Naive thymus-derived CD8-positive, alpha-beta T cell (primary cell): Measurements from ENCODE around the gene REM2. TPM values are rescaled to one million over a fixed set of nuclear protein-coding genes. Genes with fewer than 3 reads are reported as not detected.

Experiments used
- ATAC-seq, 2 donors: fragments of 150-1000 bp; cut with Tn5 transposase in 1 of 2; sonication (Bioruptor Pico), chemical (Tn5 transposase) in 1 of 2; 1 replicate in 1 of 2; 2 replicates in 1 of 2; pipeline ENCODE4 v1.10.0; 2021; ENCODE audit warnings: mild to moderate bottlenecking in 2 of 2, moderate library complexity in 2 of 2
- POLR2A ChIA-PET: fragments of 350-600 bp; sonication (Branson Sonifier 250); formaldehyde crosslinking; loops from one replicate; lab custom pipeline; 2021; ENCODE audit warnings: antibody characterized with exemption; lab: Charles Lee
- DNase-seq, 10 donors: peaks; one replicate each; pipeline versions ENCODE4 v3.0.0 to v3.0.0-alpha.2; 2020 to 2022
- H3K27ac Mint-ChIP-seq, 10 donors: one replicate each; pipeline ENCODE4 v1.8.0; 2020 to 2022; ENCODE audit warnings: mild to moderate bottlenecking in 10 of 10, mixed read lengths in 10 of 10, moderate library complexity in 4 of 10, inconsistent platforms in 1 of 10
- H3K27me3 Mint-ChIP-seq, 5 donors: one replicate each; pipeline ENCODE4 v1.8.0; 2021 to 2022; ENCODE audit warnings: mixed read lengths in 5 of 5
- H3K36me3 Mint-ChIP-seq, 3 donors: one replicate each; pipeline ENCODE4 v1.8.0; 2020 to 2022; ENCODE audit warnings: mixed read lengths in 3 of 3, mild to moderate bottlenecking in 2 of 3, inconsistent platforms in 1 of 3
- H3K4me1 Mint-ChIP-seq, 4 donors: one replicate each; pipeline ENCODE4 v1.8.0; 2021 to 2022; ENCODE audit warnings: mixed read lengths in 4 of 4
- H3K4me3 Mint-ChIP-seq, 10 donors: one replicate each; pipeline ENCODE4 v1.8.0; 2020 to 2022; ENCODE audit warnings: mild to moderate bottlenecking in 10 of 10, mixed read lengths in 10 of 10, moderate library complexity in 6 of 10, inconsistent platforms in 1 of 10
- H3K9me3 Mint-ChIP-seq, 9 donors: one replicate each; pipeline ENCODE4 v1.8.0; 2020 to 2022; ENCODE audit warnings: mixed read lengths in 9 of 9, mild to moderate bottlenecking in 3 of 9, inconsistent platforms in 1 of 9, moderate library complexity in 1 of 9
- polyA plus RNA-seq, 3 donors: library from polyadenylated mRNA; unstranded; fragments of 300-500 nt; fragmentation: Illumina TruSeq; gene quantifications; one replicate each; pipeline ENCODE4 v1.2.3, GENCODE V29; 2021
- total RNA-seq, 8 experiments: library from RNA in 2 of 8; stranded (reverse) in 2 of 8; gene quantifications; one replicate each; pipeline ENCODE4 v1.2.3 and lab custom pipeline; 2021 to 2026

Gene REM2
- total and polyA plus RNA-seq, 5 experiments from 2014 or later: 0.15 to 5.7 (median 0.72) TPM

DNA sequence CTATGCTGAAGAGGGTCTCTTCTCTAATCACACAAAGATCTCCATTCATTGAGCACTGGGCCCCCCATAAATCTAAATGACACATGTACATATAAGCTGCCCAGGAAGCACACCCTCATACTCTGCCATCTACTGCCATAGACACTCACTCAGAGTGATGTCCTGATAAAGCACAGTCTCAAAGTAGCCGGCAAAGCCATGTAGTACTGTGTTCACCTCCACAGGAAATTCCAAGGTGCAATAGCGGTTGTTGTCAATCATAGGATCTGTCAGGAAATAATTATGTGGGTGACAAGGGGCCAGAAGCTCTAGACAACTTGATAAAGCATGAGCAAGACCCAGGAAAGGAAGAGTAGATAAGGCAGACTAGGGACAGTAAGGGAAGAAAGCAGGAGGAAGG is 39.3 kb downstream of the REM2 start:
- ATAC-seq (no peak), DNase-seq (no peak)
- peaks cover 0 to 5% (median 0%) of the 10 kb centered on the region in 5 donors for H3K27me3 Mint-ChIP-seq
- peaks cover 0 to 3% (median 0%) of the 10 kb centered on the region in 9 donors for H3K9me3 Mint-ChIP-seq
- peak overlapping the region in 3 of 10 donors; percentile 42 to 54 (median 51) for H3K27ac Mint-ChIP-seq
- POLR2A ChIA-PET: no interaction called here
- peaks cover 4 to 62% (median 35%) of the 10 kb centered on the region in 3 donors for H3K36me3 Mint-ChIP-seq
- peaks cover 15 to 30% (median 24%) of the 10 kb centered on the region in 4 donors for H3K4me1 Mint-ChIP-seq
- H3K4me3 Mint-ChIP-seq: no peak overlapping the region

DNA sequence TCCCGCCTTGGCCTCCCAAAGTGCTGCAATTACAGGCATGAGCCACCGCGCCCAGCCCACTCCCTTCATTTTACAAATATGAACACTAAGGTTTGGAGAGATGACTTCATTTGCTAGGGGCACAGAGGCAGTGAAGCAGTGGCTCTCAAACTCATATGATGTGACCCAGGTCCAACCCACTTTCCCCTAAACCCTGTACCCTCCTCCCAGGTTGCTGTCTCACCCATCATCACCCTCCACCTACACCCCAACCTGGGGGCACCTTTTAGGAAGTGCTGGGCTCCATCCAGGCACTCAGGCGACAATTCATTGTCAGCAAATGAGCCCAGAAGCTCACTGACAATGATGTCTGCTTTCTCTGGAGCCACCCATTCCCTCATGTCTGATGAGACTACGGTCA is 40.7 kb downstream of the REM2 start:
- peaks cover 4 to 58% (median 33%) of the 10 kb centered on the region in 3 donors for H3K36me3 Mint-ChIP-seq
- H3K27ac Mint-ChIP-seq: peak overlapping the region in 1 of 10 donors; percentile 28
- POLR2A ChIA-PET: interaction anchor here (0.6 kb wide), 1 partner anchor 26 kb away, joined by 5 read pairs; no protein-coding TSS in a partner anchor
- H3K4me3 Mint-ChIP-seq: no peak overlapping the region
- H3K4me1 Mint-ChIP-seq: peaks cover 7 to 20% (median 13%) of the 10 kb centered on the region in 4 donors
- ATAC-seq (no peak), DNase-seq (no peak)
- peaks cover 0 to 3% (median 0%) of the 10 kb centered on the region in 9 donors for H3K9me3 Mint-ChIP-seq
- H3K27me3 Mint-ChIP-seq: peaks cover 0 to 4% (median 0%) of the 10 kb centered on the region in 5 donors

DNA sequence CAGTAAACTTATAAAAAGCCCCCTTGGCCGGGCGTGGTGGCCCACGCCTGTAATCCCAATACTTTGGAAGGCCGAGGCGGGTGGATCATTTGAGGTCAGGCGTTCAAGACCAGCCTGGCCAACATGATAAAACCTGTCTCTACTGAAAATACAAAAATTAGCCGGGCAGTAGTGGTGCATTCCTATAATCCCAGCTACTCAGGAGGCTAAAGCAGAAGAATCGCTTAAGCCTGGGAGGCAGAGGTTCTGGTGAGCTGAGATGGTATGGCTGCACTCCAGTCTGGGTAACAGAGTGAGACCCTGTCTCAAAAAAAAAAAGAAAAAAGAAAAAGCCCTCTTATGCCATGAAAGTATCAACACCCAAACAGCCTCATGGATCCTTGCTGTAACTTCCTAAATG is 42.5 kb downstream of the REM2 start:
- no peaks in the 10 kb centered on the region for H3K9me3 Mint-ChIP-seq
- no peak overlapping the region for H3K4me3 Mint-ChIP-seq
- ATAC-seq (no peak), DNase-seq (no peak)
- peaks cover 0 to 56% (median 30%) of the 10 kb centered on the region in 3 donors for H3K36me3 Mint-ChIP-seq
- POLR2A ChIA-PET: interaction anchor here (0.7 kb wide), 1 partner anchor 89 kb away, joined by 3 read pairs; no protein-coding TSS in a partner anchor
- peaks cover 4 to 7% (median 6%) of the 10 kb centered on the region in 4 donors for H3K4me1 Mint-ChIP-seq
- H3K27me3 Mint-ChIP-seq: no peaks in the 10 kb centered on the region
- no peak overlapping the region for H3K27ac Mint-ChIP-seq

DNA sequence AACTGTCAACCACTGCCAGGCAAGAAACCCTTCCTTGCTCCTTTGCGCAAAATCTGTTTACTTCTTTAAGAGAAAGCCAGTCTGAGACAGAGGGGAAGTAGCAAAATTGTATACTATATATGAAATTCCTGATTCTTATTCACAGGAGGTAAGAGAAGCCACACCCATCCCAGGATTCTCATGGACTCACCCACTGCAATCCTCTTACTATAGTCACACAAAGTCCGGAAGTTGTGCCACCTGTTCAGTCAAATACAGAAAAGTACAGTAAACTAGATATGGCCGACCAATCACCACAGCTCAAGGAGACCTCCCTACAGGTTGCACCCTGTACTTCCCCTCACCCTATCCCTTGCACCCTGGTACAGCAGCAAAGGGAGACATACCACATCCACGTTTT is 43.3 kb downstream of the REM2 start:
- H3K4me3 Mint-ChIP-seq: peak overlapping the region in 1 of 10 donors; percentile 38
- DNase-seq (no peak), ATAC-seq (no peak)
- H3K27ac Mint-ChIP-seq: no peak overlapping the region
- H3K4me1 Mint-ChIP-seq: peaks cover 4 to 7% (median 6%) of the 10 kb centered on the region in 4 donors
- H3K36me3 Mint-ChIP-seq: peaks cover 0 to 52% (median 23%) of the 10 kb centered on the region in 3 donors
- POLR2A ChIA-PET: no interaction called here
- H3K9me3 Mint-ChIP-seq: no peaks in the 10 kb centered on the region
- no peaks in the 10 kb centered on the region for H3K27me3 Mint-ChIP-seq

DNA sequence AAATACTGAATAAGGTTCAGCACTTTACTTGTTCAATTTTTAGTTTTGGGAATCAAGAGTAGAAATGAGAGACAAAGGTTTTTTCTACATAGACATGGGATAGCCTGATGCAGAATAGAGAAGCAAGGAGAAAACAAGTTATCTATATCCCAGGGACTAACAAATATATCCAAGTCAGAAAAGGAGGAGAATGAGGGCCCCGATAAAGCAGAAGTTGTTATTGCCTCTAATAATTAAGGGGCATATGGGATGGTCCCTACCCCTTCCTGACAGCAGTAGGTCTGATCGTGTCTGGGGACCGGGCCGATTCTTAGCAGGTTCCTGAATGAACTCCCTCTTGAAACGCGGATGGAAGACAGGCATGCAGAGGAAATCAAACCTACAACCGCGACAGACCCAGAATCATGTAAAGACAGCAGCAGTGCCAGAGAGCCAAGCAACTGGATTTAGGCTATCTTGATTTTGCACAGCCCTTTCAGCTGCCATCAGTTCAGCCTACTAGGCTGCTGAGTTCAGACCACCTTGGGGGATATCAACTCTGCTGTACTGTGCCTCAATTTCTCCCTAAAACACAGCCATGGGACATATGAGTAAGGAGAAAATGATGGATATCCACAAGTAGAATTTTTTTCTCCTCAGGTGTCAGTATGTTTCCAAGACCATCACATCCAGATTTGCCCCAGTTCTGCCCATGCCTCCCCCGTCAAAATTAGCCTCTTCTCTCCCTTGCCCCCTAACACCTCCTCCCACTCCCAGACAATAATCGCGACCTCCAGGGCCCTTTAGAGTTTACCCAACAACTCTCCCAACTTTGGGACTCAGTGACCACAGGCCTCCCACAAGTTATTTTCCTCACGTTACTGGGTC is 45.4 kb downstream of the REM2 start:
- DNase-seq (no peak), ATAC-seq (no peak)
- Mint-ChIP-seq H3K27me3 (no peaks in the 10 kb centered on the region), H3K27ac (no peak overlapping the region), H3K4me1 (peaks cover 7 to 15% (median 9%) of the 10 kb centered on the region in 4 donors), H3K4me3 (no peak overlapping the region), H3K36me3 (peaks cover 0 to 34% (median 15%) of the 10 kb centered on the region in 3 donors), H3K9me3 (no peaks in the 10 kb centered on the region)
- POLR2A ChIA-PET: interaction anchor here (0.6 to 3.7 kb wide), 14 partner anchors 10 to 1205 kb away, joined by 3 to 55 read pairs (median 4); partner anchors contain the start of genes AJUBA, HAUS4, LRP10 and PABPN1

DNA sequence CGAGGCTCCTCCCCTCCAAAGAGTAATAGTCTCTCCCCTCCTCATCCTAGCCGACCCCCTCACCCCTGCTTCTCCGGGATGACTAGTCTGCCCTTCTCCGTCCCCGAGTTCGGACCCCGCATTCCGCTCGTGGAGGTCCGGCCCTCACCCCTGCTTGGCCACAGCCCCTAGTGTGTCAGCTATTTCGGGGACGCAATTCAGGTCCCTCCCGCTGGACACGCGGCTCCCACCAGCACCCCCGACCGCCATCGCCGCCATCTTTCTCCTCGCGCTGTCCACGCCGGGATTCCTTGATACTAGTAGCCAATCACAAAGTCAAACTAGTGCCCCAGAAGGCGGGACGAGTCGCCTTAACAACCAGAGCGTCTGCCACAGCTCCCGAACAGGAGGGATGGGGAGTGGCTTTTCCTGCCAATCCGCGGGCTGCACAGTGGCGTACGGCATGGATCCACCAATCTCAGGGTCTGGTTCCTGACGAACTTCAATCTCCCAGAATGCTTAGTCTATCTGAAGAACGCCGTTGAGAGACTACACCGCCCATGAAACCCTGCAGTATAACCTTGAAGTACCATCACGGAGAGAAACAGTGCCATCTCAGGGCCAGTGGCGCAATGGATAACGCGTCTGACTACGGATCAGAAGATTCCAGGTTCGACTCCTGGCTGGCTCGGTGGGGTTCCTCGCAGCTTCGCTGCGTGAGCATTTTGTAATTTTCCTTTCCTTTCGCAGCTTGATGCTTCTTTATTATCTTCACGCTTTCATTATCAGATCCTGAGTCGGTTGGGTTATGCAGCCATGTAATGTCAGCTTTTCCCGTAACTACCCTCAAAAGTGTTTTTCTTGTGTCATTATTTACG is 46.3 kb downstream of the REM2 start, which contains the start of gene PRMT5:
Gene PRMT5, minus strand, starts transcription at position 273 of the 857 bp plus-strand sequence. Its CDS starts 15 bp downstream, at position 258.
- POLR2A ChIA-PET: interaction anchor here (0.6 to 3.7 kb wide), 17 partner anchors 11 to 1205 kb away, joined by 3 to 55 read pairs (median 4); partner anchors contain the start of genes AJUBA, HAUS4, LRP10 and PABPN1
- H3K9me3 Mint-ChIP-seq: no peaks in the 10 kb centered on the region
- peak; percentile 96 for ATAC-seq
- H3K4me1 Mint-ChIP-seq: peaks cover 7 to 15% (median 11%) of the 10 kb centered on the region in 4 donors
- no peaks in the 10 kb centered on the region for H3K27me3 Mint-ChIP-seq
- H3K4me3 Mint-ChIP-seq: no peak within 1 kb of the TSS
- DNase-seq: peak; percentile 89 to 99 (median 98)
- no peak within 1 kb of the TSS for H3K27ac Mint-ChIP-seq
- H3K36me3 Mint-ChIP-seq: peaks cover 0 to 26% (median 10%) of the 10 kb centered on the region in 3 donors

DNA sequence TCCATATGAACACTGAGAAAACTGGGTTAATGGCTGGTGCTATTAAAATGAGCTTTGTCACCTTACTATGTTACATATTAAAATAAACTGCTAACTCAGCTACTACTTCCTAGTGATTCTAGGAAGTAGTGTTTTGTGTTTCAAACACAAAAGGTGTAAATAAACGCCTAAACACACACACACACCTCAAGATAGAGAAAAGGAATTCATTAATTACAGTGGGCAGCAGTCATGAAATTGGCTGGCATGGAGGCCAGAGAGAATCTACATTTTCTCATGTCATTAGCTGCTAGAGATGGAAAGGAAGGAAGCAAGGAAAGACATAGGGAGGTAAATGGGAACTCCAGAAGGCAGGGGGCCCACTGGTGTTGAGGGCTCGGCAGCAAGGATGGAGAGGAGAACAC is 46.9 kb downstream of the REM2 start:
- DNase-seq (no peak), ATAC-seq (peak in 1 of 2 donors; percentile 10)
- peaks cover 7 to 15% (median 10%) of the 10 kb centered on the region in 4 donors for H3K4me1 Mint-ChIP-seq
- H3K9me3 Mint-ChIP-seq: no peaks in the 10 kb centered on the region
- H3K27me3 Mint-ChIP-seq: no peaks in the 10 kb centered on the region
- H3K27ac Mint-ChIP-seq: no peak overlapping the region
- POLR2A ChIA-PET: interaction anchor here (0.6 to 3.7 kb wide), 14 partner anchors 11 to 1010 kb away, joined by 3 to 55 read pairs (median 4); partner anchors contain the start of genes AJUBA, HAUS4, LRP10 and PABPN1
- H3K4me3 Mint-ChIP-seq: no peak overlapping the region
- H3K36me3 Mint-ChIP-seq: peaks cover 0 to 20% (median 6%) of the 10 kb centered on the region in 3 donors

DNA sequence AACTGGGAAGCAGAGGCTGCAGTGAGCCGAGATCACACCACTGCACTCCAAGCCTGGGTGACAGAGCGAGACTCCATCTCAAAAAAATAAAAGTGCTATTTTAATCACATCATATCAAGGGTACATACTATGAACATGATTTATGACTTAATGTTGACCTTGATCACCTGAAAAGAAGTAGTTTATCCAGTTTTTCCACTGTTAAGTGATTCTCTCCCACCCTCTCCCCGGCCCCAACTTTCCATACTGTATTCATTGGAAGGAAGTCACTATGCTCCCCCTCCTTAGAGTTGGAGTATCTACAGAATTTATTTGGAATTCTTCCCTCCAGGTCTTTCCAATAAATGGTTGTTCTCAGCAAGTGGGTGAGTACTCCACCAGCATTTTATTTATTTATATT is 49.1 kb downstream of the REM2 start:
- peak overlapping the region in 6 of 10 donors; percentile 3 to 68 (median 19) for H3K27ac Mint-ChIP-seq
- ATAC-seq: no peak
- H3K36me3 Mint-ChIP-seq: peaks cover 0 to 2% (median 0%) of the 10 kb centered on the region in 3 donors
- no peaks in the 10 kb centered on the region for H3K27me3 Mint-ChIP-seq
- H3K4me3 Mint-ChIP-seq: peak overlapping the region in 1 of 10 donors; percentile 39
- peaks cover 5 to 11% (median 7%) of the 10 kb centered on the region in 4 donors for H3K4me1 Mint-ChIP-seq
- H3K9me3 Mint-ChIP-seq: no peaks in the 10 kb centered on the region
- POLR2A ChIA-PET: interaction anchor here (0.6 kb wide), 1 partner anchor 230 kb away, joined by 3 read pairs; no protein-coding TSS in a partner anchor
- DNase-seq: no peak

DNA sequence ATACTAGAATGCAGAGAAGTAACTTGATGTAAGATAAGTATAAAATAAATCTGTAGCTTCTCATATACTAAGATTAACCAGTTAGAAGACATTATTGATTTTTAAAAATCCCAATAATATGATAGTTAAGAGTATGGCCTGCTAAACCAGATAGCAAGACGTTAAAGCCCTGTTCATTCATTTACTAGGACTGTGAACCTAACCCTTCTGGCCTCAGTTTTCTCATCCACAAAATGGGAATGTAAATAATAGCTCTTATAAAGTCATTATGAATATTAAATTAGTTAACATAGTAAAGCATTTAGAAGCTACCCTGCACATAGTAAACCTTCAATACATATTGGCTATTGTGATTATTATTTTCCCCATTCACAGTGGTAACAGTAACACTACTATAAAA is 52.1 kb downstream of the REM2 start:
- no peak overlapping the region for H3K27ac Mint-ChIP-seq
- no peak for DNase-seq
- POLR2A ChIA-PET: interaction anchor here (0.6 kb wide), 1 partner anchor 415 kb away, joined by 3 read pairs; no protein-coding TSS in a partner anchor
- H3K9me3 Mint-ChIP-seq: no peaks in the 10 kb centered on the region
- no peaks in the 10 kb centered on the region for H3K27me3 Mint-ChIP-seq
- peaks cover 3 to 10% (median 6%) of the 10 kb centered on the region in 4 donors for H3K4me1 Mint-ChIP-seq
- H3K36me3 Mint-ChIP-seq: no peaks in the 10 kb centered on the region
- ATAC-seq: no peak
- no peak overlapping the region for H3K4me3 Mint-ChIP-seq
